ENCODE data around the gene CORO2B.
"Not testable (repeated sequence)": the region's sequence is repeated elsewhere in the genome, so short reads cannot be mapped to it uniquely, and the experiment has no call there.

The CORO2B gene

DNA sequence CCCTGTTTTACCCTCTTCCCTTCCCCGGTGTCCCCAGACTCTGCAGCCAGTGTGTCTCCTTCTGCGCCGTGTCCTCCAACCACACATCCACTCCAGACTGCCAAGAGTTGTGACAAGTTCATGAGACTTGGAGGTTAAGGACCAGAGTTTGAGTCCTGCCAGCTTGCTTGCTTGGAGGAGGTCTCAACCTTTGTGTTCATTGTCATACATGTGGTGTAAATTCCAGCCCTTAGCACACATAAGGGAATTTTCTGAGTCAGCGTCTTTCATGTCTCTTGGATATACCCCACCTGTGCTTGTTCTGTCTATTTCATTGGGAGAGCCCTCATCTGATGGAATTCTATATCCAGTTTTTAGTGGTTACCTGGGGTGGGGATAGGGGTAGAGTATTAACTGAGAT, 13.3 kb downstream of the CORO2B start:
- no peak for DNase-seq (ENCODE audit: low read depth)

DNA sequence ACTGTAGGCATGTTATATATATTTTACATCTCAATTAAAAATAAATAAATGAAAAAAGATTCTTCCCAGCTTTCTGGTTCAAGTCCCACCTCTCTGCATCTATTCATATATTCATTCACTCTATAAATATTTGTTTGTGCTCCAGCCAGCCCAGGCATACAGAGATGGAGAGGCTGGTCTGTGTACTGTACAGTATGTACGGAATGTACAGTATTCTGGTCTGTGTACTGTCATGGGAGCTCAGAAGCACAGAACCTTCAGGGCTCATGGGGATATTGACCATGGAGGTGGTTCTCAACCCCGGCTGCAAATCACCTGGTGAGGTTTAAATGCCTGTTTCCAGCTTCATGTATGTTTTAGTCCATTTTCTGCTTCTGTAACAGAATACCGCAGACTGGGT, 13.8 kb downstream of the CORO2B start:
- no peak for DNase-seq (ENCODE audit: low read depth)

DNA sequence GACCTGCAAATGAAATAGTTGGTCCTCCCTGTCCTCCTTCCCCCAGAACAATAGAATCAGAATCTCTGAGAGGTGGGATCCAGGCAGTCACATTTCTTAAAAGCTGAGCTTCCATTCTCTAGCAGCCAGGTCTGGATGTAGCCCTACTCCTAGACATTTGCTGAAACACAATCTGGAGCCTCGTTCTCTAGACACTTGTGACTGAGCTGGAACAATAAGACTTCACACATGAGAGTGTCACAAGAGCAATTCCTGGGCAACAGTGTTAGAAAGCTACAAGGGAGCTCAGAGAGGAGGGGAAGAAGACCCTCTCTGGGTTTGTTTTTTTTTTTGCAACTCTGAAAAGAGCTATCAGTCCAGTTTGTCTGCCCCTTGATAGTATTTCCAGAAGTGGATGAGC, 14.5 kb downstream of the CORO2B start:
- DNase-seq (ENCODE audit: low read depth), result no peak

DNA sequence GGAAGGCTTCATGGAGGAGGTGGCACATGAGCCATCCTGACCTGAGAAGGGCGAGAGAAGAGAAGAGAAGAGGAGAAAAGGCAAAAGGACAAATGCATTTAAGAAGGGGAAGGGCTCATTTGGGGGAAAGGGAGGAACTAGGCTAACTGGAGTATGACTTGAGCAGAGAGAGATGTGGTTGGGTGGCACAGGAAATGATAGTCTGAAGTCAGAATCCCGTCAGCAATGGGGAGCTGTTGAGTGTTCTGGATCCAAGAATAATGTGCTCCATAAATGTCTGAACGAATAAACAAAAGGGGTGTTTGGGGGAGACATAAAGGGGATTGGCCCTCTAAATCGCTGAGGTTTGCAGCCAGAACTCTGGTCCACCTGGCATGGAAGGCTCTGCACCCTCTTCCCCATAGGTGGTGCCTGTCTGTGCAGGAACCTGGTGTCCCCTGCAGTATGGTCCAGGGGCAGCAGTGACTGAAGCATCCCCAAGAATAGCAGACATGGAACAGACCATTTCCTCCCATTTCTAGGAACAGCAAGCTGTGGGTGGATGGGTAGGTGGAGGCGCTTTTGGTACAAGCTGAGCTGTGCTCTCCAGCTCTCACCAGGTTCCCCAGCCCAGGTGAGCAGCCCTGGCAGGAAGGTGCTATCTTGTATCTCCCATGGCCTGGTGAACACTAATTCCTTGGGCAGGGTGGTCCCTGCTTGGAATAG, 15.2 kb downstream of the CORO2B start:
- no peak for DNase-seq (ENCODE audit: low read depth)

DNA sequence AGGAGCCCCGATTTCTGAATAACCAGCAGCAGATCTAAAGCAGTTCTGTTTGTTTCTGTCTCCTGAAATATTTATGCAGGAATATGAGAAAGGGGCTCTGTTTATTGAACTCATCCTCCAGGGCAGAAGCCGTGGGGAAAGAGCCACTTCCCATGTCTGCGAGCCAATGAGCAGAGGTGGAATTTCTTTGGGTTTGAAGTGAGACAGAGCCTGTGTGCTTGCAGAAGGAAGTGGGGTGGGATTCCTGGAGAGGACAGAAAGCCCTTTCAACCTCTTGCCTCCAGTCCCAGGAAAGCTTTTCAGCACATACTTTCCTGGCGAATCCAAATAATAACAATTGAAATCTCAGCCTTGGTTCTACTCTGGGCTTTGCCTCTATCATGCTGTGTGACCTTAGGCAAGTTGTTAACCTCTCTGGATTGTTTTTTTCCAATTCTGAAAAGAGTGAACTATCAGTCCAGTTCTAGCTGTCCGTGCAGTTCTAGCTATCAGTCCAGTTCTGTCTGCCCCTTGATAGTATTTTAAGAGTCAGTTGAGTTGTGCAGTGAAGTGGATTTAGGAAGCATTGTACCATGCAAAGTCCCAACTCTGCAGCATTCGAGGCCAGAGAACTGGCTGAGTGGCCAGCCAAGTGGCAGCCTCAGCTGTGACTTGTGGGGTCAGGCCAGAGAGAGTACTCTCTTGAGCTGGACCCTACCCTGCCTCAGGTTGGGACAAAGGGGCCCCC, 15.9 kb downstream of the CORO2B start:
- DNase-seq (ENCODE audit: low read depth), result no peak

DNA sequence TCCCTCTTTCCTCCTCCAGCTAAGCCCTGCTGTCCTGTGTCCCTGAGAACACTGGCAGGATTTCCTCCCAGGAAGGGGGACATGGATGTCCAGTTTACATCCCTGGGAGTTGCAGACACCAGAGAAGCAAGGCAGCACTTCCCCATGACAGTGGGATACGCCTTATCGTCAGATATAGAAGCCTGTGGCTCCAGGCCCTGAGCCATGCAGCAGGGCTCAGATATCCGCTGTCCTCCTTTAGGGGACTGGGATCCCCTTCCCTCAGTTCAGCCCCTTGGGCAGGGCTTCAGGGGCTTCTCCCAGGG, 16.4 kb downstream of the CORO2B start:
- DNase-seq (ENCODE audit: low read depth), result no peak

DNA sequence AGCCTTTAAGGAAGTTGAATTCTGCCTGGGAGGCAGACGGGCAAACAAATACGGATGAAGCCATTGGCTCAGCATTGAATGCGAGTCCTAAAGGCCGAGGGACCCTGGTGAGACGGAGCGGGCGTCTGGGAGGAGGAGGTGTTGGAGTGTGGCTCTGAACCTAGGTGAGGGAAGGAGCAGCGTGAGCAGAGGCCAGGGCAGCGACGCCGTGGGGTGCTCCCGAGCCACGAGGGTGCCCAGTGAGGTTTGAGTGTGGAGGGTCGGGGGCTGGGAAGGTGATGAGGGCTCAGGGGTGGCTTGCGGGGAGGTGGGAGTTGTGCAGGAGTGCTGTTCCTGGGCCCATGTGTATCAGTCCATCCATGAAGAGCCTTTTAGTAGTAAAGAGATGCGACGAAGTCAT, 17.0 kb downstream of the CORO2B start:
- DNase-seq (ENCODE audit: low read depth), result no peak

DNA sequence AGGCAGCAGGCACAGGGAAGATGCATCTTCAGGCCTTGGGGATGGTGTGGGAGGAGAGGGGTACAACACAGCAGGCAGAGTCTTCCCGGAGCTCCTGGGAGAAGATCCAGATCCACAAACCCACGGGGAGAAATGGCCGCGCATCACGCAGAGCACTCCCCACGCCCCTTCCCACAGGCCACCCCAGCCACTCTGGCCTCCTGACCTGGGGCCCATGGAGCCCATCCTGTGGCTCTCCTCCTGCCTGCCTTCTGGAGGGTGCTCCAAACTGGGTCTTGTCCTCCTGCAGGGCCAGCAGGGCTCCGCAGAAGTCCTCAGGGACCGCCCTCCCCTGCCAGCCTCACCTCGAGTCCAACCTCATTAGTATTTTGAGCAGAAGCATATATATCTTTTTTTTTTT, 17.9 kb downstream of the CORO2B start:
- no peak for DNase-seq (ENCODE audit: low read depth)

DNA sequence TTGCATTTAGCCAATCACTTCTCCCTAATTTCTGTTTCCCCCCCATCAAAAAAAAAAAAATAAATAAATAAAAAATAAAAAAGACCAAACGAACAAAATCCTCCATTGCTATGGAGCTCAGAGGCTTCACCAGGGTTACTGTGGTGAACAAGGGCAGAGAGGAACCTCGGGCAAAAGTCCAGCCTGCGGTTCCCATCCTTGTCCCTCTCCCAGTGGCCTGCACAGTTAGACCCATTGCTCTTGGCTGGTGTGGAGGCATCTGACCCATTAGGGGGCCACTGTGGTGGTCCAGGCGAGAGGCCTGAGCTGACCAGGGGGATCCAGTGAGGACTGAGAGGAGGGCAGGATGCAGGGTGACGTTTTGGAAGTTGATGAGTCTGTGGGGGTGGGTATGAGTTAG, 18.8 kb downstream of the CORO2B start:
- DNase-seq (ENCODE audit: low read depth), result no peak

DNA sequence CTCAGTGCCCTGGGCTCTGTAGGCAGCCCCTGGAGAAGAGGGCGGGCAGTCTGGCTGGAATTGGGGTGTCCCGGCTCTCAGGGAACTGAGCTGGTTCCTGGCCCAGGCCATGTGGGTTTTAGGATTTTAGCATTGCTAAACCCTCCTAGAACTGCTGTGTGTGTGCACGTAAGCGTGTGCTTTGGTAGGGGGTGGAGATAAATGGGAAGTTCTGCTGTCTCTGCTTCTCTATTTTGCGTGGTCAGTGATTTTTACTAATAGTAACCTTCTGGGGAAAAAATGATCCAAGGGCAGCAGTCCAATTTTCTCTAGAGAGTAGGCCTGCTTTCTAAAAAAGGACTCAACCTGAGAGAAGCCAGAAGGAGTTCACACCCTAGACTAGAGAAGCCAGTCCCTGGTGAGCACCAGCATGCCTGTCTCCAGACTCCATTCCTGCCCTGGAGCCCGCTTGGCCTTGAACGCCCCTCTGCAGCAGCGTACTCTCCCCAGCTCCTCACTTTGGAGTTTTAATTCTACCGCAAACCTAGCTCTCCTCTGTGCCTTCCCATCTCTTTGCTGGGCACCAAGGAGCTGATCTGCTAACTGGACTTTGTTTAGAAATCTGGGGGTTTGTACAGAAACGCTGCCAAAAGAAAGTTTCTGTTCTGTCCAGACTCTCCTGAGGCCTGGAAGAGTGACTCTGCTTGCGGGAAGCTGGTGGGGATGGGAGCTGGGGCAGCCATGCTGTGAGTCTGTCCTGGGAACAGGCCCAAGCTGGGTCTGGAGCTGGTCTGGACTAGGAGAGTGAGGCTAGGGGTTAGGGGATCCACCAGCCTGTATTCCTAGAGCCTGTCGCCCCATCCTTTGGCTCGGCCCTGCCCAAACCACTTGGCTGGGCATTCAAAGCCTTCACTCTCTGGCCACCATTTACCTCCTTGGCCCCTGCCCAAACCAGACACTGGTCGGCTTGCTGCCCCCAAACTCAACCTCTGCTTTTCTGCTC, 19.7 kb downstream of the CORO2B start:
- no peak for DNase-seq (ENCODE audit: low read depth)

DNA sequence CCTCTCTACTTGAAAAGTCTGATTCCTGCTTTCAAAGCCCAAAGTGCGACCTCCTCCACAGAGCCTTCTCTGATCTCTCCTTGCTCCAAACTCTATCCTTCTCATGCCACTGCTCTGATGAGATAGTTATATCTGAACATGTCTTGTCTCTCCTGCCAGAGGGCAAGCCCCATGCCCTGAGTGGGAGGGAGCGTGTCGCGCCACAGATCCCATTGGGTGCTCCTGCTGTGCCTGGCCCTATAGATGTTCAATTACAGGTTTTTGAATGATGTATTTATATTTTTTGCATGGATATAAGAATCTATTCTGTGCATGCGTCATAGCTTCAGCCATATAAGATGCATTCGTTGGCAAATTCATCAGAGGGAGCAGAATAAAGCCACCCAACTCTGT, 20.4 kb downstream of the CORO2B start:
- DNase-seq (ENCODE audit: low read depth), result no peak

DNA sequence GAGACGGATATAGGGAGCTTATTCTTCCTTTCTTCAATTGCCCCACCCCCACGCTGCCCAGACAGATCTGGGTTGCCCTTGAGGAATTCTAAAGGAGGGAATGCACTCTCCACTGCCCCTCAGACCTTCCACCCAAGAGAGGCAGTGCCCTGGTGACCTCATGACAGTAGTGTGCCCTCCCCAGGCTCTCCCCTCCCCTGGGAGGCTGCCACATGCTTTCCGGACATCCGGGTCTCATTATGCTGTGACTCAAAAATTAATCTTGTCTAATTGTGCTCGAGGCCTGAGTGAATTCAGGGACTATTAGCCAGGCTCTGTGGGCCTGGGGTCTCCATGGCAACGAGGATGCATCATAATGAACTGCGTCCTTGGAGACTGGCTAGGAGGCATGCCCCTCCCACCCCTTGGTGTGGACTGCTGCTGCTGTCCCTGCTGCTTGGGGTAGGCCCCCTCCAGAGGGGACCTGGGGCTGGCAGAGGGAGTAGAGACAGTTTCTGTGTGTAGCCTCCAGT, 20.8 kb downstream of the CORO2B start:
- DNase-seq (ENCODE audit: low read depth), result no peak

DNA sequence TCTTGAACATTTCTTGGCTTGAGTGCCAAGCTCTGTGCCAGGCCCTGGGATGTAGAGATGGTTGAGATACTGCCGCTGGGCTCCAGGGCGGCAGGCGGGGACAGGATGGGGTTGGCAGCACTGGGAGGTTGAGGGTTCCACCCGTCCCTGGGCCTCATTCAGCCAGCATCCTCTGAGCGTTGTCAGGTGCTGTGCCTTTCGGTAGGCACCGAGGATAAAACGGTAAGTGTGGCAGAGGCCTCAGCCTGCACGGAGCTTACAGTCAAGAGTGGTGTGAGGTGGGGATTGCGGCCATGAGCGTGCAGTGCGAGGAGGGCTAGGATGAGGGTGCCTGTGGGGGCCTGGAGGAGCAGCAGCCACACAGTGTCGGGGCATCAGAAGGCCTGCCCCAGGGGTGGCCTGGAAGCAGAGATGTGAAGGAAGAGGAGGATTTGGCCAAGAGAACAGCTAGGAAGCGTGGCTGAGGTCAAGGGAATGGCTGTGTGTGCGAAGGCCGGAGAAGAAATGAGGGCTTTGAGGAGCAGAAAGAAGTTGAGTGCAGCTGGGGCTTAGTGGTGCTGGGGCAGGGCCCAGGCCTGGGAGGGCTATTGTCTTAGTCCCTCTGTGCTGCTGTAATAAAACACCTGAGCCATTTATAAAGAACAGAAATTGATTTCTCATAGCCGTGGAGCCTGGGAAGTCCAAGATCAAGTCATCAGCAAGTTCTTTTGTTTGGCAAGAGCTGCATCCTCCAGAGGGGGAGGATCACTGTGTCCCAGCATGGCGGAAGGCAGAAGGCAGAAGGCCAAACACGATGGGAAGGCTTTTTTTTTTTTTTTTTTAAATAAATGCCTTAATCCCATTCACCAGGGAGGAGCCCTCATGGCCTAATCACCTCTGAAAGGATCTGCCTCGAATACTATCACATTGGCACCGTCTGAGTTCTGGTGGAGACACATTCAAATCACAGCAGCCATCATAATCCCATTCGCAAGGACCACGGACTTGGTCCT, 22.7 kb downstream of the CORO2B start:
- DNase-seq (ENCODE audit: low read depth), result no peak

DNA sequence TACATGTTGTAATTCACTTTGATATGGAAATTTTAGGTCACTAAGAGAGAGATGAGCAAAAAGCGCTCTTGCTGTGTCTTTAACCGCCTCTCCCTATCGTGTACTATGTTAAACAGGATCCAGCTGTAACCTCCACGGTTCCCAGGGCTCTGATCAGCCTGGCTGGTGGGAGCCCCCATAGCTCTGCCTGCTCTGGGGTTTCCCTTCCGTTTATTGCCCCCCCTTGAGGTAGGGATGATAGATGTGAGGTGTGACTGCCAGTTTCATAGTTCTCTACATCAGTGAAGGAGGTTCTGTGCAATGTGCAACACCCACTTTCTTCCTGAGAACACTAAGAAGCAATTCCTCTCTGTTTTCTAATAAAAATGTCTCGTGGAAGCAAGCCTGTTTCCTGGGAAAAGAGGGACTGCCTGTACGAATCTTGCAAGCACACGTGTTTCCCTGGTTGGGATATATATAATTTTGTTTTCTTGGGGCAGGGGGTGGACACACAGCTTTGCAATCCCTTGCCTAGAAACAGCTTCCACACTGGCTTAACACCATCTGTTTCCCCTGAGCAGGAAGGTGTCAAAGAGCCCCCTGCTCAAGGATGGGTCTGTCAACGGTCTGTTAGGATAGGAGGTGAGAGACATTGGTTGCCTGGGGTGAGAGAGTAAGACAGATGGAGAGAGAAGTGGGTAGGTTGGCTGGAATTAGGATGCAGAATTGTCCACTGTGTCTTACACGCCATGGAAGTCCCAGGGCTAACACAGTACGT, 23.8 kb downstream of the CORO2B start:
- DNase-seq (ENCODE audit: low read depth), result no peak

DNA sequence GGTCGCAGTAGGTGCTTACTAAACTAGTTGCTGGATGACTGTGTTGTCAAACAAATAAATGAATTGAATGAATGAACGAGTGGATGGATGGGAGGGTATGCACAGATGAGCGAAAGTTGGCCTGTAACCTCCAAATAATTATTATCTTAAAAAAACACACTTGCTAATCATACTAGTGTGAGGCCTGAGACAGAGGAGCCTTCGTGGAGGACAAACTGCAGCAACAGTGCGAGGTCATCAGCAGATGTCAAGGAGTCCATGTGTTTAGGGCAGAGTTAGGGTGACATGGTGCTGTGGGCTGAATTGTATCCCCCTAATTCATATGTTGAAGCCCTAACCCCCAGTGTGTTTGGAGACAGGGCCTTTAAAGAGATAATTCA, 24.4 kb downstream of the CORO2B start:
- DNase-seq (ENCODE audit: low read depth), result no peak

DNA sequence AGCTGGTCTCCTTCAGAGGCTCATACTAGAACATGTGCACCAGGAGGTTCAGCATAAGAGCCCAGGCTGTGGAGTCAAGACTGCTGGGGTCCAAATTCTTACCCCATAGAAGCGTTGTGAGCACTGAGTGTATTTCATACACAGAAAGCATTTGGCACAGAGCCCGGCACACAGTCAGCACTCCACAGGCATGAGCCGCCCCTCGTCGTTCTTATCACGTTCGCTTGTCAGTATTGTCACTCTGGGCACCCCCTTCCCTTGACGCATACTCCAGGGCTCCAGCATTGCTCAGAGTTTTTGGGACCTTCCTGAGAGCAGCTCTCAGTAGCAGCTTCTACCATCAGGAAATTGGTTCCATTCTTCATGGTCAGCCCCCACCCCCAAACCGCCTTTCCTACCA, 25.2 kb downstream of the CORO2B start:
- DNase-seq (ENCODE audit: low read depth), result no peak

DNA sequence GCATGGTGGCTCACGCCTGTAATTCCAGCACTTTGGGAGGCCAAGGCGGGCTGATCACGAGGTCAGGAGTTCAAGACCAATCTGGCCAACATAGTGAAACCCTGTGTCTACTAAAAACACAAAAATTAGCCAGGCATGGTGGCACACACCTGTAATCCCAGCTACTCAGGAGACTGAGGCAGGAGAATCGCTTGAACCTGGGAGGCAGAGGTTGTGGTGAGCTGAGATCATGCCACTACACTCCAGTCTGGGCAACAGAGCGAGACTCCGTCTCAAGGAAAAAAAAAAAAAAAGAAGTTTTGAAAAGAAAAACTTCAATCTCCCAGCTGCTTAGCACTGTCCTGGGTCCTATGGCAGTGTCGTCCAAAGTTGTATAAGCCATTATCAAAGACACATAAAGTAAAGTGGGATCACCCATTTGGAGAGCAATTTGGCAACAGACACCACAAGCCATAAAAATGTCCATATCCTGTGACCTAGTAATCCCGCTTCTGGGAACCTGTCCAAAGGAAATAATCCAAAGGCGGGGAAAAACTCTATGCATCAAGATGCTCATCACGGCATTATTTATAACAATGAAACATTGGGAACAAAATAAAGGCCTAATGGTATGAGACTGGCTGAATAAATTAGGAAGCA, 26.2 kb downstream of the CORO2B start:
- not testable (repeated sequence) for DNase-seq (ENCODE audit: low read depth)

DNA sequence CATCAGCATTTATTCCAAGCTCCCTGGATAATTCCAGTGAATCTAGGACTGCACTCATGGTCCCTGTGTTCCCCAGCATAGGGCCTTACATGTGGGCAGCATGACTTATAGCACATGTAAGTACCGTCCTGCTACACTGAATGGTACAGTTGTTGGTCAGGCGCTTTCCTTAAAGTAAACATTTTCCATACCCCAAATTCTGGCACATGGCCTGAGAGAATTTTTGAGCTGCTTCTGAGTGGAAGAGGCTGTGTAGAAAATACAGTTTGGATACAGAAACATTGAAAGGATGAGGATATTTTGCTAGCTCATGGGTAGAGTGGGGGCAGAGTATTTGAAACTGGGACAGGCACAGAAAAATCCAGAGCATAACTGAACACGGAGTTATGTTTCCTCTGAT, 27.6 kb downstream of the CORO2B start:
- no peak for DNase-seq (ENCODE audit: low read depth)

DNA sequence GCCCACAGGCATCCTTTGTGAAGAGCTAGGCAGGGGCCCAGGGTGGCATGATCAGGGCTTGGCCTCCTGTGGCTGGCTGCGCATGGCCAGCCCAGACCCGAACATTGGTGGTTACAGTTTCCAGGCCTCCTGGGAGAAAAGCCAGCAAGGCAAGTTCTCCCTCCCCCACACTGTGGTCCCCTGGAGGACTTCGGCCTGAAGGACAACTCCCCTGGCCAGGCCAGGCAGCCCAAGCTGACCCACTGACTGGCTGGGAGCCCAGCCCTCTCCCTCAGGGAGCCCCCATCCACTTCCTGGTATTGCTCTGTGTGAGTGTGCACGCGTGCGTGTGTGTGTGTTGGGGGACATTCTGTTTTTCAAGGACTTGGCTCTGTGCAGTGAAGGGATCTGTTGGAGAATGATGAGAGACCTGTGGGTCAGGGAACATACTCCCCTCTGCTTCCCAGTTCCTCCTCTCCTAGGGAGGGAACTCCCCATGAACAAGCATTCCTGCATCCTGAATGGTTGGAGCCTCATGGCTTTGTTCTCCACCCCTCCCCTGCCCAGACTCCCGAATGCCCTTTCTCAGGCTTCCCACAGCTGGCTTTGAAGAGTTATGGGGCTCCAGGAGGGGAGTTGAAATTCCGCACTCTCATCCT, 29.5 kb downstream of the CORO2B start:
- no peak for DNase-seq (ENCODE audit: low read depth)

DNA sequence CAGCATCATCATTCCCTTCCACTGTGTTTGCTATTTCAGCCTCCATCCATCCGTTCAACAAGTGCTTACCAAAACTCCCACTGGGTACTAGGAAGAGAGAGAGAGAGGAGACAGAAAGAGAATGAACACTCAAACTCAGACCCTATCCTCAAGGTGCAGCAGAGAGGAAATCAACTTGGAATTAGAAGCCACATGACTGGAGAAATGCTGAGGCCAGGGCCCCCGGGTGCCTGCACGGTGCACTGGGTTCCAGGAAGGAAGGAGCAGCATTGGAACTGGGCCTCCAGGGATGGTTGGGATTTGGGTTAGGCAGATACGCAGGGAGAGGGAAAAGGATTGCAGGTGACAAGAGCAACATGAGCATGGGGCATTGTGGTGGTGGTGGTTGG, 30.0 kb downstream of the CORO2B start:
- no peak for DNase-seq (ENCODE audit: low read depth)
